Measurements from ENCODE around the gene SNAPC4.

The SNAPC4 gene

DNA sequence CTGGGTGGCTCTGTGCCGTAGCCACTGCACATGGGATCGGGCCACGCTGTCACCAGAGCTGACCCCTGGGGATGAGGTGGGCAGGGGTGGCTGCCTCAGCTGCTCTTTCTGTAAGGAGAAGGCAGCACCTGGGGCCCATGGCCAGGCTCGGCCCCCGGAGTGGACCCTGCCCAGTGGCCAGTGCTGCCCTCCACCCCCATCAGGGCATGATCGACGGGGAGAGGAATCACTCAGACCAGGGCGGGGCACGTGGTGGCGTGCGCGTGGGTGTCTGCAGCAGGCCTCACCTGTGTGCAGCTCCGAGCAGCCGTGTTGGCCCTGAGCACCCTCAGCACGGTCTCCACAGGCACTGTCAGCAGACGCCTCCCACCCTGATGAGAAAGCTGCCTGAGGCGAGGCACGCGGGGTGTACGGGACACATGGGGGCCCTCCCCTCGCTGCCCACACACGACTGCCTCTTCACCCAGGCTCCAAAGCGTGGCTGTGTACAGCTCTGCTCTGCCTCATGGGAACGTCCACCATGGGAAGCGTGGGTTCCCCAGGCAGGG, 17.9 kb downstream of the SNAPC4 start:
- no peak overlapping the region for H3K4me2 ChIP-seq (ENCODE audit: low read depth, low read length, poor library complexity, severe bottlenecking)
- H2AFZ ChIP-seq (ENCODE audit: low read depth, low read length, severe bottlenecking): no peak overlapping the region
- H3K27me3 ChIP-seq (ENCODE audit: low read length): no peaks in the 10 kb centered on the region
- H3K36me3 ChIP-seq (ENCODE audit: low read length): 0 out of 2 replicates have a peak, but pooled peaks cover 4% of the 10 kb centered on the region
- no peak for TF ChIP-seq EZH2phosphoT487 (conservative IDR thresholded peaks at IDR 0.05; ENCODE audit: low read length)
- no peaks in the 10 kb centered on the region for H3F3A ChIP-seq (ENCODE audit: insufficient read depth)
- H3K9ac ChIP-seq (ENCODE audit: low read length): no peak overlapping the region
- no peaks in the 10 kb centered on the region for H3K9me2 ChIP-seq (replicated peaks; ENCODE audit: insufficient read depth, low read length)
- H3K79me2 ChIP-seq (ENCODE audit: insufficient read depth, low read length): no peaks in the 10 kb centered on the region
- H3K4me3 ChIP-seq (ENCODE audit: insufficient read depth, low read length, poor library complexity, severe bottlenecking): no peak overlapping the region
- no peaks in the 10 kb centered on the region for H3K9me3 ChIP-seq (ENCODE audit: insufficient read depth, low read length)
- no peaks in the 10 kb centered on the region for H4K20me1 ChIP-seq (ENCODE audit: low read depth, low read length)
- no peak overlapping the region for H3K27ac ChIP-seq (ENCODE audit: low read depth, low read length)

DNA sequence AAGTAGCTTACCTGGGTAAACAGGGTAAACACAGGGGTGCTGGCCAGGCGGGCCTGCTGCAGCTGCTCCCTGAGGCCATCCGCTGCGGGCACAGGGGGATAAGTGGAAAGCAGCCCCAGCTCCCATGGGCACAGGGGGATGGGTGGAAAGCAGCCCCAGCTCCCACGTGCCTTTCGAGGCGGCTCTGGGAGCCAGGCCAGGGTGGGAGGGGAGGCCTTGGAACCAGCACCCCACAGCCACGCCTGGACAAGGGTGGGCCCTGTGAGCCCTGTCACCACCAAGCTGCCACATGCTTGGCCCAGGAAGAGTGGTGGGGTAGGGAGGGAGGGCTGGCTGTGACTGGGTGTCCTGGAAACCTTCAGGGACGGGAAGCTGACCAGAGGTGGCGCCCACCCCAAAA, 18.7 kb downstream of the SNAPC4 start:
- Histone ChIP-seq H3K4me3 (ENCODE audit: insufficient read depth, low read length, poor library complexity, severe bottlenecking) (no peak overlapping the region), H3K27ac (ENCODE audit: low read depth, low read length) (no peak overlapping the region), H4K20me1 (ENCODE audit: low read depth, low read length) (no peaks in the 10 kb centered on the region), H3K36me3 (ENCODE audit: low read length) (0 out of 2 replicates have a peak, but pooled peaks cover 4% of the 10 kb centered on the region), H3K9me2 (replicated peaks; ENCODE audit: insufficient read depth, low read length) (no peaks in the 10 kb centered on the region), H3K9ac (ENCODE audit: low read length) (no peak overlapping the region), H3K9me3 (ENCODE audit: insufficient read depth, low read length) (no peaks in the 10 kb centered on the region), H3F3A (ENCODE audit: insufficient read depth) (no peaks in the 10 kb centered on the region), H2AFZ (ENCODE audit: low read depth, low read length, severe bottlenecking) (no peak overlapping the region), H3K79me2 (ENCODE audit: insufficient read depth, low read length) (no peaks in the 10 kb centered on the region), H3K4me2 (ENCODE audit: low read depth, low read length, poor library complexity, severe bottlenecking) (no peak overlapping the region), H3K27me3 (ENCODE audit: low read length) (no peaks in the 10 kb centered on the region)
- TF ChIP-seq EZH2phosphoT487 (conservative IDR thresholded peaks at IDR 0.05; ENCODE audit: low read length): no peak

DNA sequence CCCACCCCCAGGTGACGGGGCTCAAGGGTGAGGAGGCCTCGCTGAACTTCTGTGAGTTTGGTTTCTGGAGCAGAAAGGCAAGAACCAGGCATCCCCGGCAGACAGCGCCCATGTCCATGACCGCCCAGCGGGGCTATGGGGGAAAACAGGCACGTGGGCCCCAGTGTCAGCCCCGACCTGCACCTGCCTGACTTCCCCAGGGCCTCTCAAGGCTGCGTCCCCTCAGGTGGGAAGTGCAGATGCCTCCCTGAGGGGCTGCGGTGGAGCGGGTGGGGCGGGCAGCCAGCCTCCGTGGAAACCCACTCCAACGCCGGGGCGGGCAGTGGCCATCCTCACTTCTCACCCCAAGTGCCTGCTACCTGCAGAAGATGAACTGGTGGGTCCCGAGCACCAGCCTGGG, 19.6 kb downstream of the SNAPC4 start:
- Histone ChIP-seq H3K36me3 (ENCODE audit: low read length) (0 out of 2 replicates have a peak, but pooled peaks cover 4% of the 10 kb centered on the region), H3K9me3 (ENCODE audit: insufficient read depth, low read length) (no peaks in the 10 kb centered on the region), H3K27ac (ENCODE audit: low read depth, low read length) (no peak overlapping the region), H2AFZ (ENCODE audit: low read depth, low read length, severe bottlenecking) (no peak overlapping the region), H3K27me3 (ENCODE audit: low read length) (no peaks in the 10 kb centered on the region), H3K79me2 (ENCODE audit: insufficient read depth, low read length) (no peaks in the 10 kb centered on the region), H4K20me1 (ENCODE audit: low read depth, low read length) (no peaks in the 10 kb centered on the region), H3K4me2 (ENCODE audit: low read depth, low read length, poor library complexity, severe bottlenecking) (no peak overlapping the region), H3K9ac (ENCODE audit: low read length) (no peak overlapping the region), H3K9me2 (replicated peaks; ENCODE audit: insufficient read depth, low read length) (no peaks in the 10 kb centered on the region), H3K4me3 (ENCODE audit: insufficient read depth, low read length, poor library complexity, severe bottlenecking) (no peak overlapping the region), H3F3A (ENCODE audit: insufficient read depth) (no peaks in the 10 kb centered on the region)
- TF ChIP-seq, protein P1, sequence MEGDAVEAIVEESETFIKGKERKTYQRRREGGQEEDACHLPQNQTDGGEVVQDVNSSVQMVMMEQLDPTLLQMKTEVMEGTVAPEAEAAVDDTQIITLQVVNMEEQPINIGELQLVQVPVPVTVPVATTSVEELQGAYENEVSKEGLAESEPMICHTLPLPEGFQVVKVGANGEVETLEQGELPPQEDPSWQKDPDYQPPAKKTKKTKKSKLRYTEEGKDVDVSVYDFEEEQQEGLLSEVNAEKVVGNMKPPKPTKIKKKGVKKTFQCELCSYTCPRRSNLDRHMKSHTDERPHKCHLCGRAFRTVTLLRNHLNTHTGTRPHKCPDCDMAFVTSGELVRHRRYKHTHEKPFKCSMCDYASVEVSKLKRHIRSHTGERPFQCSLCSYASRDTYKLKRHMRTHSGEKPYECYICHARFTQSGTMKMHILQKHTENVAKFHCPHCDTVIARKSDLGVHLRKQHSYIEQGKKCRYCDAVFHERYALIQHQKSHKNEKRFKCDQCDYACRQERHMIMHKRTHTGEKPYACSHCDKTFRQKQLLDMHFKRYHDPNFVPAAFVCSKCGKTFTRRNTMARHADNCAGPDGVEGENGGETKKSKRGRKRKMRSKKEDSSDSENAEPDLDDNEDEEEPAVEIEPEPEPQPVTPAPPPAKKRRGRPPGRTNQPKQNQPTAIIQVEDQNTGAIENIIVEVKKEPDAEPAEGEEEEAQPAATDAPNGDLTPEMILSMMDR (IDR thresholded peaks at IDR 0.05; ENCODE audit: insufficient read depth, low read length, poor library complexity, severe bottlenecking): no peak
- no peak for TF ChIP-seq EZH2phosphoT487 (conservative IDR thresholded peaks at IDR 0.05; ENCODE audit: low read length)

DNA sequence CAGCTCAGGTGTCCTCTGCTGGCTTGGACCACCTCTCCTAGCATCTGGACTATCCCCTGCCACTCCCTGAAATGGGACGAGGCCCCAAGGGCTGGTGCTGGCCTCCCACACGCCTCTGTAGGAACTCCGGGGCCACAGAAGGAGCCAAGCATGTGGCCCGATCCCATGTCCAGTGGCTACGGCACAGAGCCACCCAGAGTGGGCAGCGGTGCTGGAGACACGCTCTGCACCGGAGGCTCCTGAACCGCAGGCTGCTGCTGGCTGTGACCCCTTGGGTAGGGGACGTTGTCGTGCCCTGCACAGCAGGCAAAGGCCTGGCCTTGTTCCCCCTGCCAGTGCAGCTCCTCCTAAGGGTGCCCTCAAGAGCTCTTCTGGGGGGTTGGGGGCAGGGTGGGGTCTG, 20.1 kb downstream of the SNAPC4 start:
- H3K4me3 ChIP-seq (ENCODE audit: insufficient read depth, low read length, poor library complexity, severe bottlenecking): no peak overlapping the region
- no peak overlapping the region for H3K27ac ChIP-seq (ENCODE audit: low read depth, low read length)
- TF ChIP-seq, protein P1 (IDR thresholded peaks at IDR 0.05; ENCODE audit: insufficient read depth, low read length, poor library complexity, severe bottlenecking): no peak
- no peak for TF ChIP-seq EZH2phosphoT487 (conservative IDR thresholded peaks at IDR 0.05; ENCODE audit: low read length)
- 0 out of 2 replicates have a peak, but pooled peaks cover 4% of the 10 kb centered on the region for H3K36me3 ChIP-seq (ENCODE audit: low read length)
- no peaks in the 10 kb centered on the region for H4K20me1 ChIP-seq (ENCODE audit: low read depth, low read length)
- no peak overlapping the region for H2AFZ ChIP-seq (ENCODE audit: low read depth, low read length, severe bottlenecking)
- no peaks in the 10 kb centered on the region for H3F3A ChIP-seq (ENCODE audit: insufficient read depth)
- no peaks in the 10 kb centered on the region for H3K9me3 ChIP-seq (ENCODE audit: insufficient read depth, low read length)
- no peaks in the 10 kb centered on the region for H3K9me2 ChIP-seq (replicated peaks; ENCODE audit: insufficient read depth, low read length)
- no peaks in the 10 kb centered on the region for H3K27me3 ChIP-seq (ENCODE audit: low read length)
- H3K79me2 ChIP-seq (ENCODE audit: insufficient read depth, low read length): no peaks in the 10 kb centered on the region
- H3K9ac ChIP-seq (ENCODE audit: low read length): no peak overlapping the region
- no peak overlapping the region for H3K4me2 ChIP-seq (ENCODE audit: low read depth, low read length, poor library complexity, severe bottlenecking)
